A673 (cell line): ENCODE results near the gene SAG.

ENCODE experiments used
- CTCF ChIP-seq: fragments of 300-800, 200-600 bp; sonication (generic); conservative IDR thresholded peaks from 2 replicates; pipeline ENCODE4 v1.5.1; 2017; ENCODE audit warnings: low read depth, mild to moderate bottlenecking, antibody characterized with exemption, low read length, moderate library complexity, mixed read lengths
- EZH2 ChIP-seq: fragments of 200-600 bp; sonication (generic); IDR thresholded peaks from 2 replicates; pipeline ENCODE4 v1.6.1; 2017; ENCODE audit warnings: borderline replicate concordance, low read depth, mild to moderate bottlenecking, mixed read lengths, antibody characterized with exemption, low read length; ENCODE audit not compliant: poor library complexity, severe bottlenecking

- TF ChIP-seq CTCF (no peak), EZH2 (no peak)
These were observed 10.5 kb upstream of the SAG start for GRCh38 chr2:233297076-233297475.
